ENCODE measurements around the gene GRIK4. TPM values are rescaled to one million over a fixed set of nuclear protein-coding genes. Genes with fewer than 3 reads are reported as not detected.

Gene GRIK4
- polyA plus RNA-seq, 1 donor from 2014 or later: 3.4 TPM

GRCh38 chr11:120871194-120871593 is 359.6 kb downstream of the GRIK4 start:
- no peak overlapping the region for H3K9ac ChIP-seq (ENCODE audit: low read length)
- H4K20me1 ChIP-seq (ENCODE audit: insufficient read depth): no peaks in the 10 kb centered on the region
- no peaks in the 10 kb centered on the region for H3K9me2 ChIP-seq (ENCODE audit: insufficient read depth, low read length)
- H3F3A ChIP-seq (ENCODE audit: insufficient read depth, low read length, poor library complexity, severe bottlenecking): no peaks in the 10 kb centered on the region
- no peak overlapping the region for H3K27ac ChIP-seq (ENCODE audit: low read length)
- H3K36me3 ChIP-seq (ENCODE audit: insufficient read depth, low read length): no peaks in the 10 kb centered on the region
- no peak overlapping the region for H3K4me2 ChIP-seq (ENCODE audit: low read length)
- no peaks in the 10 kb centered on the region for H3K9me3 ChIP-seq (ENCODE audit: low read length)
- TF ChIP-seq, protein P1, sequence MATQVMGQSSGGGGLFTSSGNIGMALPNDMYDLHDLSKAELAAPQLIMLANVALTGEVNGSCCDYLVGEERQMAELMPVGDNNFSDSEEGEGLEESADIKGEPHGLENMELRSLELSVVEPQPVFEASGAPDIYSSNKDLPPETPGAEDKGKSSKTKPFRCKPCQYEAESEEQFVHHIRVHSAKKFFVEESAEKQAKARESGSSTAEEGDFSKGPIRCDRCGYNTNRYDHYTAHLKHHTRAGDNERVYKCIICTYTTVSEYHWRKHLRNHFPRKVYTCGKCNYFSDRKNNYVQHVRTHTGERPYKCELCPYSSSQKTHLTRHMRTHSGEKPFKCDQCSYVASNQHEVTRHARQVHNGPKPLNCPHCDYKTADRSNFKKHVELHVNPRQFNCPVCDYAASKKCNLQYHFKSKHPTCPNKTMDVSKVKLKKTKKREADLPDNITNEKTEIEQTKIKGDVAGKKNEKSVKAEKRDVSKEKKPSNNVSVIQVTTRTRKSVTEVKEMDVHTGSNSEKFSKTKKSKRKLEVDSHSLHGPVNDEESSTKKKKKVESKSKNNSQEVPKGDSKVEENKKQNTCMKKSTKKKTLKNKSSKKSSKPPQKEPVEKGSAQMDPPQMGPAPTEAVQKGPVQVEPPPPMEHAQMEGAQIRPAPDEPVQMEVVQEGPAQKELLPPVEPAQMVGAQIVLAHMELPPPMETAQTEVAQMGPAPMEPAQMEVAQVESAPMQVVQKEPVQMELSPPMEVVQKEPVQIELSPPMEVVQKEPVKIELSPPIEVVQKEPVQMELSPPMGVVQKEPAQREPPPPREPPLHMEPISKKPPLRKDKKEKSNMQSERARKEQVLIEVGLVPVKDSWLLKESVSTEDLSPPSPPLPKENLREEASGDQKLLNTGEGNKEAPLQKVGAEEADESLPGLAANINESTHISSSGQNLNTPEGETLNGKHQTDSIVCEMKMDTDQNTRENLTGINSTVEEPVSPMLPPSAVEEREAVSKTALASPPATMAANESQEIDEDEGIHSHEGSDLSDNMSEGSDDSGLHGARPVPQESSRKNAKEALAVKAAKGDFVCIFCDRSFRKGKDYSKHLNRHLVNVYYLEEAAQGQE (IDR thresholded peaks at IDR 0.05; ENCODE audit: borderline replicate concordance): no peak
- TF ChIP-seq EP300 (conservative IDR thresholded peaks at IDR 0.05; ENCODE audit: poor library complexity, severe bottlenecking): no peak
- no peak for TF ChIP-seq MXI1 (conservative IDR thresholded peaks at IDR 0.05; ENCODE audit: poor library complexity, severe bottlenecking)
- no peak for TF ChIP-seq CTCF (IDR thresholded peaks at IDR 0.05; ENCODE audit: poor library complexity, severe bottlenecking)
- TF ChIP-seq SMC3 (conservative IDR thresholded peaks at IDR 0.05; ENCODE audit: poor library complexity): no peak
- no peak for TF ChIP-seq EZH2 (IDR thresholded peaks at IDR 0.05; ENCODE audit: borderline replicate concordance, insufficient read depth, low read length, poor library complexity, severe bottlenecking)
- TF ChIP-seq TAF1 (IDR thresholded peaks at IDR 0.05; ENCODE audit: low read depth): no peak
- no peak for TF ChIP-seq RAD21 (conservative IDR thresholded peaks at IDR 0.05)
- no peak for TF ChIP-seq POLR2AphosphoS5 (IDR thresholded peaks at IDR 0.05)
- H2AFZ ChIP-seq (ENCODE audit: low read depth, low read length): no peak overlapping the region
- H3K79me2 ChIP-seq (replicated peaks; ENCODE audit: insufficient read depth, low read length): no peaks in the 10 kb centered on the region
- no peaks in the 10 kb centered on the region for H3K27me3 ChIP-seq (ENCODE audit: insufficient read depth, low read depth, low read length)
- H3K4me3 ChIP-seq (ENCODE audit: low read length): no peak overlapping the region

- Histone ChIP-seq H3K4me3 (ENCODE audit: low read length) (no peak overlapping the region), H2AFZ (ENCODE audit: low read depth, low read length) (no peak overlapping the region), H3K9me3 (ENCODE audit: low read length) (no peaks in the 10 kb centered on the region), H3K4me2 (ENCODE audit: low read length) (no peak overlapping the region), H3K79me2 (replicated peaks; ENCODE audit: insufficient read depth, low read length) (no peaks in the 10 kb centered on the region), H3K27me3 (ENCODE audit: insufficient read depth, low read depth, low read length) (no peaks in the 10 kb centered on the region), H3K27ac (ENCODE audit: low read length) (no peak overlapping the region), H4K20me1 (ENCODE audit: insufficient read depth) (no peaks in the 10 kb centered on the region), H3F3A (ENCODE audit: insufficient read depth, low read length, poor library complexity, severe bottlenecking) (no peaks in the 10 kb centered on the region), H3K9ac (ENCODE audit: low read length) (no peak overlapping the region), H3K9me2 (ENCODE audit: insufficient read depth, low read length) (no peaks in the 10 kb centered on the region), H3K36me3 (ENCODE audit: insufficient read depth, low read length) (no peaks in the 10 kb centered on the region)
- TF ChIP-seq SMC3 (conservative IDR thresholded peaks at IDR 0.05; ENCODE audit: poor library complexity) (no peak), POLR2AphosphoS5 (IDR thresholded peaks at IDR 0.05) (no peak), EZH2 (IDR thresholded peaks at IDR 0.05; ENCODE audit: borderline replicate concordance, insufficient read depth, low read length, poor library complexity, severe bottlenecking) (no peak), MXI1 (conservative IDR thresholded peaks at IDR 0.05; ENCODE audit: poor library complexity, severe bottlenecking) (no peak), TAF1 (IDR thresholded peaks at IDR 0.05; ENCODE audit: low read depth) (no peak), RAD21 (conservative IDR thresholded peaks at IDR 0.05) (no peak), EP300 (conservative IDR thresholded peaks at IDR 0.05; ENCODE audit: poor library complexity, severe bottlenecking) (no peak), CTCF (IDR thresholded peaks at IDR 0.05; ENCODE audit: poor library complexity, severe bottlenecking) (no peak)
- TF ChIP-seq, protein P1 (IDR thresholded peaks at IDR 0.05; ENCODE audit: borderline replicate concordance): no peak
Measured at GRCh38 chr11:120871924-120872323, 360.4 kb downstream of the GRIK4 start.

Data from neural cell (in vitro differentiated cells).